ENCODE results near the gene CLEC2D. TPM values are rescaled to one million over a fixed set of nuclear protein-coding genes. Genes with fewer than 3 reads are reported as not detected.
A peak's percentile ranks its signal among the peaks of the same experiment; 100 is the strongest.
"Not testable (repeated sequence)": the region's sequence is repeated elsewhere in the genome, so short reads cannot be mapped to it uniquely, and the experiment has no call there.

Gene CLEC2D
- total and polyA plus RNA-seq, 2 donors from 2014 or later = 2.5 to 22.4 TPM

- Histone ChIP-seq H3K27me3 (ENCODE audit: control insufficient read depth, insufficient read depth, low read length) (no peaks in the 10 kb centered on the region), H3K27ac (ENCODE audit: low read depth in 2 of 2, low read length in 2 of 2) (no peak overlapping the region), H3K4me1 (ENCODE audit: control insufficient read depth in 2 of 3, insufficient read depth in 2 of 3, low read depth in 1 of 3, low read length in 3 of 3) (no peaks in the 10 kb centered on the region), H3K36me3 (ENCODE audit: control insufficient read depth in 2 of 3, insufficient read depth in 3 of 3, low read length in 3 of 3) (peaks cover 0 to 4% (median 0%) of the 10 kb centered on the region in 3 donors), H3K4me3 (ENCODE audit: low read length in 3 of 3) (no peak overlapping the region), H3K9me3 (ENCODE audit: control insufficient read depth in 2 of 3, insufficient read depth in 1 of 3, low read length in 3 of 3) (no peaks in the 10 kb centered on the region), H3K9ac (ENCODE audit: low read length in 3 of 3) (no peak overlapping the region)
- no peak for TF ChIP-seq CTCF (IDR thresholded peaks at IDR 0.05; ENCODE audit: borderline replicate concordance, extremely low read depth, insufficient read depth)
- intact Hi-C loops (cut with DNase I) = no loop called here
- FAIRE-seq = no peak
- no peak for DNase-seq
Observed at GRCh38 chr12:9669019-9669326, 540 bp upstream of the CLEC2D start.

- H3K27me3 ChIP-seq (ENCODE audit: control insufficient read depth, insufficient read depth, low read length); H3K9me3 ChIP-seq (ENCODE audit: control insufficient read depth in 2 of 3, insufficient read depth in 1 of 3, low read length in 3 of 3); H3K27ac ChIP-seq (ENCODE audit: low read depth in 2 of 2, low read length in 2 of 2); H3K4me3 ChIP-seq (ENCODE audit: low read length in 3 of 3); H3K36me3 ChIP-seq (ENCODE audit: control insufficient read depth in 2 of 3, insufficient read depth in 3 of 3, low read length in 3 of 3); intact Hi-C loops (cut with DNase I); H3K4me1 ChIP-seq (ENCODE audit: control insufficient read depth in 2 of 3, insufficient read depth in 2 of 3, low read depth in 1 of 3, low read length in 3 of 3); FAIRE-seq; H3K9ac ChIP-seq (ENCODE audit: low read length in 3 of 3); DNase-seq: not testable (repeated sequence)
Observed at GRCh38 chr12:9672340-9672739, 2.8 kb downstream of the CLEC2D start.

- DNase-seq (peak in 3 of 5 donors; percentile 14 to 74 (median 28)), FAIRE-seq (no peak)
- no peak for TF ChIP-seq CTCF (IDR thresholded peaks at IDR 0.05; ENCODE audit: borderline replicate concordance, extremely low read depth, insufficient read depth)
- Histone ChIP-seq H3K27me3 (ENCODE audit: control insufficient read depth, insufficient read depth, low read length) (no peaks in the 10 kb centered on the region), H3K9me3 (ENCODE audit: control insufficient read depth in 2 of 3, insufficient read depth in 1 of 3, low read length in 3 of 3) (no peaks in the 10 kb centered on the region), H3K4me3 (ENCODE audit: low read length in 3 of 3) (no peak overlapping the region), H3K4me1 (ENCODE audit: control insufficient read depth in 2 of 3, insufficient read depth in 2 of 3, low read depth in 1 of 3, low read length in 3 of 3) (no peaks in the 10 kb centered on the region), H3K36me3 (ENCODE audit: control insufficient read depth in 2 of 3, insufficient read depth in 3 of 3, low read length in 3 of 3) (peaks cover 0 to 2% (median 0%) of the 10 kb centered on the region in 3 donors), H3K9ac (ENCODE audit: low read length in 3 of 3) (no peak overlapping the region), H3K27ac (ENCODE audit: low read depth in 2 of 2, low read length in 2 of 2) (no peak overlapping the region)
- intact Hi-C loops (cut with DNase I) = no loop called here
Observed at GRCh38 chr12:9673404-9674225, 4.1 kb downstream of the CLEC2D start.

- H3K4me3 ChIP-seq (ENCODE audit: low read length in 3 of 3) = no peak overlapping the region
- H3K9me3 ChIP-seq (ENCODE audit: control insufficient read depth in 2 of 3, insufficient read depth in 1 of 3, low read length in 3 of 3) = no peaks in the 10 kb centered on the region
- H3K27ac ChIP-seq (ENCODE audit: low read depth in 2 of 2, low read length in 2 of 2) = no peak overlapping the region
- H3K27me3 ChIP-seq (ENCODE audit: control insufficient read depth, insufficient read depth, low read length) = no peaks in the 10 kb centered on the region
- no peaks in the 10 kb centered on the region for H3K4me1 ChIP-seq (ENCODE audit: control insufficient read depth in 2 of 3, insufficient read depth in 2 of 3, low read depth in 1 of 3, low read length in 3 of 3)
- FAIRE-seq = no peak
- no peak for TF ChIP-seq CTCF (IDR thresholded peaks at IDR 0.05; ENCODE audit: borderline replicate concordance, extremely low read depth, insufficient read depth)
- H3K36me3 ChIP-seq (ENCODE audit: control insufficient read depth in 2 of 3, insufficient read depth in 3 of 3, low read length in 3 of 3) = peaks cover 0 to 2% (median 0%) of the 10 kb centered on the region in 3 donors
- no peak for DNase-seq
- H3K9ac ChIP-seq (ENCODE audit: low read length in 3 of 3) = no peak overlapping the region
- intact Hi-C loops (cut with DNase I) = no loop called here
Observed at GRCh38 chr12:9674226-9674590, 4.7 kb downstream of the CLEC2D start.

GRCh38 chr12:9682508-9682907, 13.0 kb downstream of the CLEC2D start:
- H3K9ac ChIP-seq (ENCODE audit: low read length in 3 of 3); H3K9me3 ChIP-seq (ENCODE audit: control insufficient read depth in 2 of 3, insufficient read depth in 1 of 3, low read length in 3 of 3); H3K27ac ChIP-seq (ENCODE audit: low read depth in 2 of 2, low read length in 2 of 2); DNase-seq; FAIRE-seq; H3K4me1 ChIP-seq (ENCODE audit: control insufficient read depth in 2 of 3, insufficient read depth in 2 of 3, low read depth in 1 of 3, low read length in 3 of 3); H3K4me3 ChIP-seq (ENCODE audit: low read length in 3 of 3); H3K36me3 ChIP-seq (ENCODE audit: control insufficient read depth in 2 of 3, insufficient read depth in 3 of 3, low read length in 3 of 3); H3K27me3 ChIP-seq (ENCODE audit: control insufficient read depth, insufficient read depth, low read length); intact Hi-C loops (cut with DNase I): not testable (repeated sequence)

- H3K4me3 ChIP-seq (ENCODE audit: low read length in 3 of 3); H3K27ac ChIP-seq (ENCODE audit: low read depth in 2 of 2, low read length in 2 of 2); H3K36me3 ChIP-seq (ENCODE audit: control insufficient read depth in 2 of 3, insufficient read depth in 3 of 3, low read length in 3 of 3); DNase-seq; H3K4me1 ChIP-seq (ENCODE audit: control insufficient read depth in 2 of 3, insufficient read depth in 2 of 3, low read depth in 1 of 3, low read length in 3 of 3); H3K27me3 ChIP-seq (ENCODE audit: control insufficient read depth, insufficient read depth, low read length); intact Hi-C loops (cut with DNase I); H3K9me3 ChIP-seq (ENCODE audit: control insufficient read depth in 2 of 3, insufficient read depth in 1 of 3, low read length in 3 of 3); H3K9ac ChIP-seq (ENCODE audit: low read length in 3 of 3): not testable (repeated sequence)
- peak; percentile 11 for FAIRE-seq
Observed at GRCh38 chr12:9682949-9683348, 13.4 kb downstream of the CLEC2D start.

All from kidney (tissue), 14 donors.